Limb (tissue), 2 donors: Measurements from ENCODE around the gene MYO15A.

Experiments
- DNase-seq, 2 donors: peaks; one replicate each; pipeline ENCODE4 v3.0.0-alpha.2; 2016; ENCODE audit errors: extremely low spot score in 2 of 2

The MYO15A gene

GRCh38 chr17:18183334-18184142 is 75.0 kb downstream of the MYO15A start, which contains the start of gene ALKBH5:
Gene ALKBH5, plus strand, starts transcription at chr17:18183828. Its CDS starts 416 bp downstream, at chr17:18184244.
- peak; percentile 99 for DNase-seq

- DNase-seq: peak in 1 of 2 donors; percentile 61
Observed at GRCh38 chr17:18184143-18185031, 75.8 kb downstream of the MYO15A start.

GRCh38 chr17:18185391-18185790 is 76.8 kb downstream of the MYO15A start:
- DNase-seq: no peak

DNA sequence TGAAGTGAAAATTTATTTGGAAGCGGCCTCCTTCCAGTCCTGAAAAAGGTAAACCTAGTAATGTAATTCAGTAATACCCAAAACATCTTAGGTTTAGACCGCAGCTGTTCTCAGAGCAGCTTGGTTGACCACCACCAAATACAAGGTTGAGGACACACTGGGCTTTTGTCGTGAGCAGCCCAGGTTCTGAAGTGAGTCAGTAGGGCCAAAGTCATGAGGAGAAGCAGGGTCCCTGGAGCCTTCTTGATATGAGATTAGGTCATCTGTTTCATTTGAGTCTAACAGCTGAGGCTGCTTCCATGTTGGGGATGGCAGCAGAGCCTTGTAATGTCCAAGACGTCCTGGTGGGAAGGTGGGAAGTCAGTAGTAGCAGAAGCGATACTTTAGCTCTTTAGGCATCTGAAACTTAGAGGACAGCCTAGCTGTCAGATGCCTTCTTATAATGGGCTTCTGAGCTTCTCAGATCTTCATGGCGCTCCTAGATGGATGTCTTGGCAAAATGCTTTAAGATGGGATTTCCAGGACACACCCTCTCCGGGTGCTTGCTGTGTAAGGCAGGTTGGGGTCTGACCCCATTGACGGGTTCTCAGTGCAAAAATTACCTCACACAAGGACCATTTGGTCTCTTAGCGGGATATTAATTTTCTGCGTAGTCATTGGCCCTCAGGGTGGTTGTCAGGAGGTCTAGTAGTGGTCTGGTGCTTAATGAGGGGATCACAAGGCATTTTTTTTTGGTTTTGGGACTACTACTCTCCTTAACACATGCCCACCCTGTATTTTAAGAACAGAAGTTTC is 77.5 kb downstream of the MYO15A start:
- no peak for DNase-seq

- no peak for DNase-seq
Observed at GRCh38 chr17:18186627-18186982, 78.0 kb downstream of the MYO15A start.

DNA sequence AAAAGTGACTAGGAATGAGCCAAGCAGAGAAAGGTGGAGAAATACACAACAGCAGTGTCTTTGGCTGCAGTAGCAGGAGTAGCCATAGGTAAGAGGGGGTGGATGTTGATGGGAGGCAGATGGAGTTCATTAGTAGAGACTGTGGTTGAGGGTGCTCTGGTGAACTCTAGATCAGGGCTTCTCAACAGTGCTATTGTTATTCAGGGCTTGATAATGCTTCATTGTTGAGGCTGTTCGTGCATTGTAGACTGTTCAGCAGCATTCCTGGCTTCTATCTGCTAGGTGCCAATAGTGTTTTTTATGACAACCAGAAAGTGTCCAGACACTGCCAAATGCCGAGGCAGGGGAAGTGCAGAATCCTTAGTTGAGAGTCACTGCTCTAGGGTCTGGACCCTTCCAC is 78.7 kb downstream of the MYO15A start:
- DNase-seq: no peak

- DNase-seq: no peak
Observed at GRCh38 chr17:18187821-18188761, 79.5 kb downstream of the MYO15A start.

GRCh38 chr17:18190628-18191235 is 82.2 kb downstream of the MYO15A start:
- DNase-seq: no peak

GRCh38 chr17:18191236-18191667 is 82.7 kb downstream of the MYO15A start:
- DNase-seq: no peak

- DNase-seq: no peak
Observed at GRCh38 chr17:18191967-18192366, 83.4 kb downstream of the MYO15A start.

DNA sequence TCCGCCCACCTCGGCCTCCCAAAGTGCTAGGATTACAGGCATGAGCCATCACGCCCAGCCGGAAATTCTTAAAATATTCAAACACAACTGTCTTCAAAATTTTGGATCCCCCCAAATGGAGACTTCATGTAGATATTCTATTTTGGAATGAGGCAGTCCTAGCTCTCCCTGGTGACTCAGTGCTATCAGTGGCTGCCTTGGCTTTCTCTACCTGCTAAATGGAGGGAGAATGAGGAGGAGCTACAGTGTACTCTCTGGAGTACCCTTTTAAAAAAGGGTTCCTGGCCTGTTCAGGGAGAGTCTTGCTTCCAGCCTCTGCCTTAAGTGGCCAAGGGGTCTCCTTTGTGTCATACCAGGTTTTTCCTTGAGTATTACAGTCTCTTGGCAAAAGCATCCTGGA is 85.8 kb downstream of the MYO15A start:
- no peak for DNase-seq

DNA sequence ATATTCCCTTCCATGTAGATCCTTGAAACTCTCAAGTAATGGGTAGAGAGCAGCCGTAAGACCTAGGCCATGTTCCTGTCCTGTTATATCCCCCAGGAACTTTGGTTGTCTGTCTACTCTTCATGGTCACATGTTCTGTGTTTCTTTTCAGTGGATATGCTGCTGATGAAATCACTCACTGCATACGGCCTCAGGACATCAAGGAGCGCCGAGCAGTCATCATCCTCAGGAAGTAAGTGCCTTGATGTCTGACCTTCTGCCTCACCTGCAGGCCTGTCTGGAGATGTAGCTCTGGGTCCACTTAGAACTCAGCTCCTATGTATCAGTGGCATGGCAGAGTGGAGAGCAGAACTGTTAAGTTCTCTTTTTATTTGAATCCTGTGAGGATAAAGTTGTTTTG is 86.2 kb downstream of the MYO15A start:
- DNase-seq: no peak

GRCh38 chr17:18195246-18195645 is 86.7 kb downstream of the MYO15A start:
- no peak for DNase-seq

DNA sequence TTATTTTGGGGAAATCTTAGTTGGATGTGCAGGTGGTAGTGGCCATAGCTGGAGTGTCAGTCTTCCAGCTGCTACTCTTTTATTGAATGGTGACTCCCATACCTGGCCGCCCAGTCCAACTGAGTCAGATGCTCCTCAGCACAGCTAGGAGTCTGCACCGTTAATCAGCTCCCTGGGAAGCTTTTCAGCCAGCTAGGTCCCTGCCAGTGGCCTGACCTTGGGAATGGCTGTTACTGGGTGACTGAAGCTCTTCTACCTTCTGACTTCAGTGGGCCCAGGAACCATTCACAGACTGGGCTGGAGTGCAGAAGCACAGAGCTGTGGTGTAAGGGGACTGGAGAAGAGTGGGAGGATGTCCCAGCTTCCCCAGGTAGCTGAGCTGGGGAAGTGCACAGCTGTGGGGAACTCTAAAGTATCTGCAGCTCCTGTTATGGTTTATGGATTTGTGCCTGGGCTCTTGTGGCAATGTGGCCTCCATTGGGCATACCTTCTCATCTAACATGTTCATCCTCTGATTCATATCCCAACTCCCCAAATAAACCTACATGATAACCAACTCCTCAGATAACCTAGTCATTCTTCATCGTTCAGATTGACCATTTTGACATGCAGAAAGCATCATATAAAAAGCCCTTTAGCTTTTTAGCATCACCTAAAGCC is 89.1 kb downstream of the MYO15A start:
- DNase-seq: no peak

- no peak for DNase-seq
Observed at GRCh38 chr17:18198530-18198929, 90.0 kb downstream of the MYO15A start.

DNA sequence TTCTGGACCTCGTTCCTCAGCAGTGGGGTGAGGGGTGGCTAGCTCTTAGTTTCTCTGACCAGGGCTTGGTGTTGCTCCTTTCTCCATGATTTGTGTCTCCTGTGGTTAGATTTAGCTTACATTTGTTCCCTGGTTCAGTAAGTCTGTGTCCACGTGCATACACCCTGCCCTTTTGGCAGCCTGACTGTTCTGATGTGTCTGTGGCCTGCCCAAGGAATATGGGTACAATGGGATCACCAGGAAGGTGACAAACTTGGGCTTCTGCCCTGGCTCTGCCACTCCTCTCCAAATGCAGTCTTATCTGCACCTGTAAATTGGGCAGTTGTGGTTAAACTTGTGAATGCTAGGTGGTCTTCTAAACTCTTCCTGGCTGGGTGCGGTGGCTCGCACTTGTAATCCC is 92.6 kb downstream of the MYO15A start:
- no peak for DNase-seq

GRCh38 chr17:18203308-18203707 is 94.8 kb downstream of the MYO15A start:
- DNase-seq: no peak

DNA sequence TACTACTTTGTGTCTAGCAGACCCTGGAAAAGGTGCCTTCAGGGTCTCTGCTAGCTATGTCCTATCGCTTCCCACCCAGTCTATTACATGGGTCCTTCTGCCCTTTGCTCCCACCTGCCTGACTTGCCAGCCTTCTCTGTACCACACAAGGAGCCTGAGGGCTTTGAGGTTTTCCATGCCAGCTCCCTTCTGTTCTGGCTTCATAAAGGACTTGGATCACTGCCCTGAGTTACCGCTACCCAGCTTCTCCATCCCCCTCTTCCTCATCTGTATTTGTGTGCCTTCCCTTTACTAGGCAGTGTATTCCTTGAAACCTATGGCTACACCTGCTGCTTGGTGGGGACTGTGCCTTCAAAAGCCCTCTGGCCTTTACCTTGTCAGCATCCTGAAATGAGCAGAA is 97.3 kb downstream of the MYO15A start:
- no peak for DNase-seq

DNA sequence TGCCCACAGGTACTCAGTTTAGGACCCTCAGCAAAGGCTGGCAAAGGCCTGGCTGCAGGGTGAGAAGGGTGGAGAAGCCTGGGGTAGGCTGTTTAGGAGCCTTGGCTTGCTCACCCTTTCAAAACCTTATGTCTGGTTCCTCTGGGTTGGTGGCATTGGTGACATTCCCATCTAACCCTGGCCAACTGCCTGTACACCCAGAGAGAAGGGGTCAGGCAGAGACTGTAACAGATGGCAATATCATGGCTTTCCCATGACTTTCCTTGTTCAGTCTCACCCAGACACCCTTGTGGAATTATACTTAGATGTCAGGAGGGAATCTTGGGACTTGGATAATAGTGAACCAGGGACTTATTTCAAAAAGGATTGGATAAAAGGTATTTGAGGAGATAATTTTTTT is 98.4 kb downstream of the MYO15A start:
- DNase-seq: no peak

- no peak for DNase-seq
Observed at GRCh38 chr17:18208092-18208491, 99.5 kb downstream of the MYO15A start.
